Measurements from ENCODE around the gene ATP11A. TPM values are rescaled to one million over a fixed set of nuclear protein-coding genes. Genes with fewer than 3 reads are reported as not detected.

ATP11A gene
- total RNA-seq, 1 donor from 2014 or later = 90.4 TPM

DNA sequence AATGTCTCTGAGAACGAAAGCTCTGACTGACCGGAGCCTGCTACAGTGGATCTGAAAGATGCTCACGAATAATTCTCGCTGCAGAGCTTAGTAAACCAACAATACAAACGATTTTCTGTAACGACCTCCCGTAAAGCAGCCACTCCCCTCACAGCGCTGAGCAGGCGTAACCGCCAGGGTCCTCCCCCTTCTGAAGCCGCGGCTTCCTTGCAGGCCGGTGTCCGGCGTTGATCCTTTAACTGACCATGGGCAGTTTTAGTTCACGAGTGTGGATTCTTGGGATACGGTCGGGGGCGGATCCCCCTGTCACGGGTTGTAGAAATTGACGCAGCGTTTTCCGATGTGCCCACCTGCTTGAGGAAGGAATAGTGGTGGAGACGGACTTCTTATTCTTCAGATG lies 75.9 kb downstream of the ATP11A start:
- intact Hi-C loops (cut with micrococcal nuclease) = no loop called here
- Mint-ChIP-seq H3K27ac (no peak overlapping the region), H3K36me3 (ENCODE audit: low read depth) (peaks cover 10% of the 10 kb centered on the region), H3K9me3 (no peaks in the 10 kb centered on the region), H3K27me3 (ENCODE audit: insufficient read depth) (no peaks in the 10 kb centered on the region), H3K4me1 (ENCODE audit: low read depth) (peaks cover 20% of the 10 kb centered on the region), H3K4me3 (no peak overlapping the region)
- DNase-seq (ENCODE audit: low spot score) = no peak

- intact Hi-C loops (cut with micrococcal nuclease) = no loop called here
Observed at GRCh38 chr13:112766336-112766735, 76.5 kb downstream of the ATP11A start.

DNA sequence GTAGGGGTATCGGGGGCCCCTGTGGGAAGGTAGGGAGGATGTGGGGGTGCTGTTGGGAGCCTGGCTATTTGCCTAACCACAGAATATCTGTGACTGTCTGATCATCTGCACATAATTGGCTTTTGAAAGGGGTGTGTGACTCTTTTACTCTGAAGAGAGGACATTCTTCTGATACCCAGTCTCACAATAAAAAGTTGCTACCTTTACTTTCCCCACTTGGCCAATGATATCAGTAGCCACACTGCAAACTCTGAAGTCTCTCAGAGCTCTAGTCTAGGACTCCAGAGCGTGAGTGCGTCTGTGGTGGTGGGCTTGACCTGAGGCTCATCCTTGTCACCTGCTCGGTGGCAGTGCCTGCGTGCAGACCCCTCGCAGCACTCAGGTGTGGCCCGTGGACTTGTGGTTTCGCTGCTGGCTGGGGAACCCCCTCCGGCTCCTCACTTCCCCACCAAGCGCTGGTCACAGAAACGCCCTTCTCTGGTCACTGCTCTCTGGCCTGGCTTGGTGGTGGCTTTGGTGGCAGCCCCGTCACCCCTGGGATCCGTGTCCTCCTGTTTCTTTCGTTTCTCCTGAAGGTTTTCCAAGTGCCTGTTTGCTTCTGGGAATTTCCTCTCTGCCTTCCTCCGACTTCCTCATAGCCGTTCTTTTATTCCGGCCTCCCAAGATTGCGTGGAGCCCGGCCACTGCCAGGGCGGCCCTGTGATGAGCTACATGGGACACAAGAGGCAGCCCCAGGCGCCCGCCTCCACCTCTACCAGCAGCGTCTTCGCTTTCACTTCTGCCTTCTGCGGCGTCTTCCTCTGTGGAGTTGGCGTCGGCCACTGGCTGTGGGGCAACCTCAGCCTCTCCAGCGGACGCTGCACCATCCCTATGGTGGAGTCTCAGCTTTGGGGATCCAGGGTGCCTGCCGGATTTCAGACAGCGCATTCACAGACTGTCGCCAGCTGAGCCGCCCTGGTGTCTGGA lies 78.0 kb downstream of the ATP11A start:
- H3K27me3 Mint-ChIP-seq (ENCODE audit: insufficient read depth) = no peaks in the 10 kb centered on the region
- intact Hi-C loops (cut with micrococcal nuclease) = no loop called here
- no peaks in the 10 kb centered on the region for H3K9me3 Mint-ChIP-seq
- peak overlapping the region; percentile 45 for H3K4me3 Mint-ChIP-seq
- peak overlapping the region; percentile 44 for H3K27ac Mint-ChIP-seq
- H3K4me1 Mint-ChIP-seq (ENCODE audit: low read depth) = peaks cover 20% of the 10 kb centered on the region
- peaks cover 10% of the 10 kb centered on the region for H3K36me3 Mint-ChIP-seq (ENCODE audit: low read depth)
- DNase-seq (ENCODE audit: low spot score) = no peak

More at GRCh38 chr13:112766336-112766735, 76.5 kb downstream of the ATP11A start:
- Mint-ChIP-seq H3K27ac (no peak overlapping the region), H3K4me3 (no peak overlapping the region), H3K36me3 (ENCODE audit: low read depth) (peaks cover 10% of the 10 kb centered on the region), H3K27me3 (ENCODE audit: insufficient read depth) (no peaks in the 10 kb centered on the region), H3K9me3 (no peaks in the 10 kb centered on the region), H3K4me1 (ENCODE audit: low read depth) (peaks cover 20% of the 10 kb centered on the region)
- no peak for DNase-seq (ENCODE audit: low spot score)

DNA sequence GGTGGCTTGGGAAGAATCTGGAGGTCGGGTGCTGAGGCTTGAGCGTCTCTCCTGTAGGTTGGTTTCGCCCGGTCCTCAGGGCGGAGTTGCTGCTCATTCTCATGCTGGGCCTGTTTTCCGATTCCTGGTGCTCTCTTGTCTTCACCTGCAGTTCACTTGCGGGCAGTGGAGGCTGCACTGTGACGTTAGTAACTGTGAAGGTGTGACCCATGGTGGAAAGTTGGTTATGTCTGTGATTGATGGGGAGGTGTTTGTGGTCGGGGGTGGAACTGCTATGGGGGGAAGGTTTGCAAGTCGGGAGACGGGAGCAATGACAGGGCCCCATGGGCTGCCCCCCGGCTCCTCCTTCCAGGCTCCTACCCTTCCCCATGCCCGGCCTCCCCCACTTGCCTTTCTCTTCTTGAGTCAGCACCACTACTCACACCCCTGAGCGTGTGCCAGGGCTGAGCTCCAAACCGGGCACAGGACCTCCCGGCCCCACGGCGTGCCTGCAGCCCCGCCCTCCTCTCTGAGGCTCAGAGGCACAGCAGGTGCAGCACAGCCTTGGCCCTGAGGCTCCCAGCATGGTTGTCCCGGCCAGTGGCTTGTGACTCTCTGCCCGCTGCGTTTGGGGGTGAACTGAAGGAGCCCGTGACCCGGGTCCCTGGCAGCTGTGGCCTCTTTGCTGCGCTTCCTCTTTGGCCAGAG lies 79.1 kb downstream of the ATP11A start:
- no peak for DNase-seq (ENCODE audit: low spot score)
- H3K4me3 Mint-ChIP-seq = no peak overlapping the region
- H3K4me1 Mint-ChIP-seq (ENCODE audit: low read depth) = peaks cover 20% of the 10 kb centered on the region
- peaks cover 10% of the 10 kb centered on the region for H3K36me3 Mint-ChIP-seq (ENCODE audit: low read depth)
- H3K9me3 Mint-ChIP-seq = no peaks in the 10 kb centered on the region
- no peaks in the 10 kb centered on the region for H3K27me3 Mint-ChIP-seq (ENCODE audit: insufficient read depth)
- intact Hi-C loops (cut with micrococcal nuclease) = no loop called here
- H3K27ac Mint-ChIP-seq = peak overlapping the region; percentile 31

- peaks cover 20% of the 10 kb centered on the region for H3K4me1 Mint-ChIP-seq (ENCODE audit: low read depth)
- no peak overlapping the region for H3K27ac Mint-ChIP-seq
- no peak overlapping the region for H3K4me3 Mint-ChIP-seq
- intact Hi-C loops (cut with micrococcal nuclease) = no loop called here
- no peaks in the 10 kb centered on the region for H3K27me3 Mint-ChIP-seq (ENCODE audit: insufficient read depth)
- H3K36me3 Mint-ChIP-seq (ENCODE audit: low read depth) = peaks cover 10% of the 10 kb centered on the region
- H3K9me3 Mint-ChIP-seq = no peaks in the 10 kb centered on the region
- no peak for DNase-seq (ENCODE audit: low spot score)
Observed at GRCh38 chr13:112769615-112770014, 79.8 kb downstream of the ATP11A start.

- Mint-ChIP-seq H3K4me1 (ENCODE audit: low read depth) (peaks cover 20% of the 10 kb centered on the region), H3K27ac (no peak overlapping the region), H3K4me3 (no peak overlapping the region), H3K27me3 (ENCODE audit: insufficient read depth) (no peaks in the 10 kb centered on the region), H3K36me3 (ENCODE audit: low read depth) (peaks cover 10% of the 10 kb centered on the region), H3K9me3 (no peaks in the 10 kb centered on the region)
- intact Hi-C loops (cut with micrococcal nuclease) = no loop called here
- DNase-seq (ENCODE audit: low spot score) = no peak
Observed at GRCh38 chr13:112770504-112770903, 80.7 kb downstream of the ATP11A start.

- no peak for DNase-seq (ENCODE audit: low spot score)
- intact Hi-C loops (cut with micrococcal nuclease) = no loop called here
- no peak overlapping the region for H3K27ac Mint-ChIP-seq
- peaks cover 6% of the 10 kb centered on the region for H3K36me3 Mint-ChIP-seq (ENCODE audit: low read depth)
- no peaks in the 10 kb centered on the region for H3K27me3 Mint-ChIP-seq (ENCODE audit: insufficient read depth)
- H3K4me3 Mint-ChIP-seq = no peak overlapping the region
- H3K4me1 Mint-ChIP-seq (ENCODE audit: low read depth) = peaks cover 15% of the 10 kb centered on the region
- no peaks in the 10 kb centered on the region for H3K9me3 Mint-ChIP-seq
Observed at GRCh38 chr13:112771139-112771876, 81.5 kb downstream of the ATP11A start.

- H3K27ac Mint-ChIP-seq = no peak overlapping the region
- H3K36me3 Mint-ChIP-seq (ENCODE audit: low read depth) = peaks cover 6% of the 10 kb centered on the region
- no peak for DNase-seq (ENCODE audit: low spot score)
- intact Hi-C loops (cut with micrococcal nuclease) = no loop called here
- H3K4me1 Mint-ChIP-seq (ENCODE audit: low read depth) = peaks cover 14% of the 10 kb centered on the region
- H3K4me3 Mint-ChIP-seq = no peak overlapping the region
- no peaks in the 10 kb centered on the region for H3K27me3 Mint-ChIP-seq (ENCODE audit: insufficient read depth)
- H3K9me3 Mint-ChIP-seq = no peaks in the 10 kb centered on the region
Observed at GRCh38 chr13:112771877-112772538, 82.2 kb downstream of the ATP11A start.

- Mint-ChIP-seq H3K27me3 (ENCODE audit: insufficient read depth) (no peaks in the 10 kb centered on the region), H3K36me3 (ENCODE audit: low read depth) (peaks cover 6% of the 10 kb centered on the region), H3K9me3 (no peaks in the 10 kb centered on the region), H3K4me1 (ENCODE audit: low read depth) (peaks cover 13% of the 10 kb centered on the region), H3K27ac (no peak overlapping the region), H3K4me3 (no peak overlapping the region)
- no peak for DNase-seq (ENCODE audit: low spot score)
- intact Hi-C loops (cut with micrococcal nuclease) = no loop called here
Observed at GRCh38 chr13:112772539-112772909, 82.7 kb downstream of the ATP11A start.

DNA sequence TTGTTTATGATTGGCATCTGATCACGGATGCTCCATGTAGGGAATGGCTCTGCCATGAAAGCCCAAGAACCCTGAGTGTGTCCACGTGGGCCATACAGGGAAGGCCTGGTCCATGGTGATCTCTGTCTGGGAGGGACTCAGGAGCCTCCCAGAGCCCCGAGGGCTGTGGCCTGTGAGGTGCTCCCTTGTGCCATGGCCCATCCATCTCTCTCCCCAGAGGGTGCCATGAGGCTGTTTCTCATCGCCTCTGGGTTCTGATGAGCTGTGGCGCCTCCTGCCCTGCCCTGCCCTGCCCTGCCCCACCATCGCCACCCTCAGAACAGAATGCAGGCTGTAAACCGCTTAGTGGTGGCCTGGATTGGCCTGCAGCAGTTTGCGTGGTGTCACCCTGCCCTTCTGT lies 83.1 kb downstream of the ATP11A start:
- no peak for DNase-seq (ENCODE audit: low spot score)
- no peak overlapping the region for H3K27ac Mint-ChIP-seq
- no peak overlapping the region for H3K4me3 Mint-ChIP-seq
- no peaks in the 10 kb centered on the region for H3K27me3 Mint-ChIP-seq (ENCODE audit: insufficient read depth)
- peaks cover 9% of the 10 kb centered on the region for H3K4me1 Mint-ChIP-seq (ENCODE audit: low read depth)
- peaks cover 6% of the 10 kb centered on the region for H3K36me3 Mint-ChIP-seq (ENCODE audit: low read depth)
- intact Hi-C loops (cut with micrococcal nuclease) = no loop called here
- no peaks in the 10 kb centered on the region for H3K9me3 Mint-ChIP-seq

GRCh38 chr13:112773601-112774447 lies 84.0 kb downstream of the ATP11A start:
- Mint-ChIP-seq H3K27me3 (ENCODE audit: insufficient read depth) (no peaks in the 10 kb centered on the region), H3K27ac (no peak overlapping the region), H3K36me3 (ENCODE audit: low read depth) (no peaks in the 10 kb centered on the region), H3K4me3 (no peak overlapping the region), H3K9me3 (no peaks in the 10 kb centered on the region), H3K4me1 (ENCODE audit: low read depth) (peaks cover under 1% of the 10 kb centered on the region)
- DNase-seq (ENCODE audit: low spot score) = no peak
- intact Hi-C loops (cut with micrococcal nuclease) = no loop called here

DNA sequence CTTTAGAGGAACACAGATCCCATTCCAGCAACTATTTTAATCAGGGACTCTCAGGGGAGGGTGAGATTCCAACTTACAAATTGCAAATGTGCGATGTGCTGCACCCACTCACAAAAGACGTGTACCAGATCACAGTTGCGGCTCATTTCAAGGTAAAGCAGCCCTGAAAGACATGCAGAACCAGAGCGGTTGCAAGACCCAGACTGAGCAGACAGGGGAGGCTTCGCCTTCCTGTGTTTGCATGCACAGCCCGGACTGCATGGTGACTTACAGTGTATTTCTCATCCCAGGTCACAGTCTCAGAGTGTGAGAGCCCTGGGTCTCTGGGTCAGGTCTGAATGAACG lies 84.6 kb downstream of the ATP11A start:
- H3K4me1 Mint-ChIP-seq (ENCODE audit: low read depth) = no peaks in the 10 kb centered on the region
- DNase-seq (ENCODE audit: low spot score) = no peak
- H3K27ac Mint-ChIP-seq = no peak overlapping the region
- no peaks in the 10 kb centered on the region for H3K9me3 Mint-ChIP-seq
- no peaks in the 10 kb centered on the region for H3K36me3 Mint-ChIP-seq (ENCODE audit: low read depth)
- no peak overlapping the region for H3K4me3 Mint-ChIP-seq
- no peaks in the 10 kb centered on the region for H3K27me3 Mint-ChIP-seq (ENCODE audit: insufficient read depth)
- intact Hi-C loops (cut with micrococcal nuclease) = no loop called here

All from activated T-helper 1 cell treated with anti-CD3 and anti-CD28 coated beads, Interleukin-12 subunit alpha, Interleukin-12 subunit beta, Interleukin-2, Interleukin-4 antibody, amounts not matched to agents 30 ng/mL and 10 ng/mL and 1 ng/mL, durations not matched to agents 14 hours and 24 hours and 36 hours (primary cell).